Activated CD8-positive, alpha-beta memory T cell treated with anti-CD3 and anti-CD28 coated beads, Interleukin-2, amount 50 U/mL, for 4 hours (primary cell): ENCODE data around the gene GADL1.

Source experiments
- DNase-seq: peaks from one replicate; pipeline ENCODE4 v3.0.0-alpha.2; 2020

The GADL1 gene

GRCh38 chr3:30894521-30895251, at the start of gene GADL1:
Gene GADL1, minus strand, starts transcription at chr3:30894661. Its CDS starts 47 bp downstream, at chr3:30894614.
- DNase-seq: peak; percentile 14

- no peak for DNase-seq
Observed at GRCh38 chr3:30944124-30944523, 49.7 kb upstream of the GADL1 start.

GRCh38 chr3:30943206-30943605, 48.7 kb upstream of the GADL1 start:
- no peak for DNase-seq

GRCh38 chr3:30941342-30941741, 46.9 kb upstream of the GADL1 start:
- no peak for DNase-seq

- no peak for DNase-seq
Observed at GRCh38 chr3:30940740-30941139, 46.3 kb upstream of the GADL1 start.

- no peak for DNase-seq
Observed at GRCh38 chr3:30934208-30934550, 39.7 kb upstream of the GADL1 start.

GRCh38 chr3:30933478-30934207, 39.2 kb upstream of the GADL1 start:
- no peak for DNase-seq

- no peak for DNase-seq
Observed at GRCh38 chr3:30932513-30933098, 38.1 kb upstream of the GADL1 start.

GRCh38 chr3:30924763-30925162, 30.3 kb upstream of the GADL1 start:
- DNase-seq: no peak

- DNase-seq: no peak
Observed at GRCh38 chr3:30919564-30919963, 25.1 kb upstream of the GADL1 start.

GRCh38 chr3:30918761-30919160, 24.3 kb upstream of the GADL1 start:
- no peak for DNase-seq

GRCh38 chr3:30915782-30916181, 21.3 kb upstream of the GADL1 start:
- no peak for DNase-seq

GRCh38 chr3:30914696-30915095, 20.2 kb upstream of the GADL1 start:
- no peak for DNase-seq

- DNase-seq: no peak
Observed at GRCh38 chr3:30913176-30913575, 18.7 kb upstream of the GADL1 start.

GRCh38 chr3:30912301-30912700, 17.8 kb upstream of the GADL1 start:
- DNase-seq: no peak

- DNase-seq: no peak
Observed at GRCh38 chr3:30908456-30909037, 14.1 kb upstream of the GADL1 start.

GRCh38 chr3:30904996-30905395, 10.5 kb upstream of the GADL1 start:
- DNase-seq: no peak

- DNase-seq: no peak
Observed at GRCh38 chr3:30895329-30895728, 868 bp upstream of the GADL1 start.

- DNase-seq: no peak
Observed at GRCh38 chr3:30893678-30894325, 659 bp downstream of the GADL1 start.

- no peak for DNase-seq
Observed at GRCh38 chr3:30890907-30891306, 3.6 kb downstream of the GADL1 start.

- DNase-seq: no peak
Observed at GRCh38 chr3:30886888-30887287, 7.6 kb downstream of the GADL1 start.

- no peak for DNase-seq
Observed at GRCh38 chr3:30878862-30879261, 15.6 kb downstream of the GADL1 start.

GRCh38 chr3:30875505-30875904, 19.0 kb downstream of the GADL1 start:
- no peak for DNase-seq
